Immature natural killer cell (primary cell): ENCODE measurements around the gene RHOBTB3. TPM values are rescaled to one million over a fixed set of nuclear protein-coding genes. Genes with fewer than 3 reads are reported as not detected.
A peak's percentile ranks its signal among the peaks of the same experiment; 100 is the strongest.
"Not testable (repeated sequence)": the region's sequence is repeated elsewhere in the genome, so short reads cannot be mapped to it uniquely, and the experiment has no call there.

Experiments used
- DNase-seq, 3 donors: peaks; one replicate each; pipeline ENCODE4 v3.0.0; 2022; ENCODE audit warnings: mixed read lengths in 1 of 3
- H3K27ac Mint-ChIP-seq, 6 donors: one replicate each; pipeline ENCODE4 v1.8.0; 2020; ENCODE audit warnings: mixed read lengths in 6 of 6, mild to moderate bottlenecking in 5 of 6, inconsistent platforms in 4 of 6, moderate library complexity in 3 of 6
- H3K27me3 Mint-ChIP-seq, 3 donors: one replicate each; pipeline ENCODE4 v1.8.0; 2020 to 2021; ENCODE audit warnings: low read depth in 3 of 3, mild to moderate bottlenecking in 3 of 3, mixed read lengths in 3 of 3, moderate library complexity in 3 of 3, inconsistent platforms in 1 of 3
- H3K36me3 Mint-ChIP-seq, 3 donors: one replicate each; pipeline ENCODE4 v1.8.0; 2020; ENCODE audit warnings: mixed read lengths in 3 of 3, inconsistent platforms in 2 of 3, mild to moderate bottlenecking in 2 of 3
- H3K4me1 Mint-ChIP-seq, 2 donors: one replicate each; pipeline ENCODE4 v1.8.0; 2020; ENCODE audit warnings: inconsistent platforms in 2 of 2, mild to moderate bottlenecking in 2 of 2, mixed read lengths in 2 of 2, moderate library complexity in 1 of 2
- H3K4me3 Mint-ChIP-seq, 5 donors: one replicate each; pipeline ENCODE4 v1.8.0; 2020; ENCODE audit warnings: mild to moderate bottlenecking in 5 of 5, mixed read lengths in 5 of 5, inconsistent platforms in 3 of 5, moderate library complexity in 3 of 5
- H3K9me3 Mint-ChIP-seq, 6 donors: one replicate each; pipeline ENCODE4 v1.8.0; 2020; ENCODE audit warnings: mild to moderate bottlenecking in 6 of 6, mixed read lengths in 6 of 6, inconsistent platforms in 4 of 6, moderate library complexity in 3 of 6
- polyA plus RNA-seq, 3 donors: library from polyadenylated mRNA; unstranded; fragments of 300-500 nt; fragmentation: Illumina TruSeq; gene quantifications; one replicate each; pipeline ENCODE4 v1.2.3, GENCODE V29; 2021

Gene RHOBTB3
- 10 to 100 TPM; 22.9 to 44.6 (median 25.7) TPM for polyA plus RNA-seq

- H3K36me3 Mint-ChIP-seq, result no peaks in the 10 kb centered on the region
- no peaks in the 10 kb centered on the region for H3K9me3 Mint-ChIP-seq
- H3K27me3 Mint-ChIP-seq, result peaks cover 0 to 12% (median 2%) of the 10 kb centered on the region in 3 donors
- peaks cover 56 to 80% of the 10 kb centered on the region in 2 donors for H3K4me1 Mint-ChIP-seq
- peak; percentile 69 to 77 (median 71) for DNase-seq
- peak within 1 kb of the TSS; percentile 82 to 96 (median 86) for H3K27ac Mint-ChIP-seq
- H3K4me3 Mint-ChIP-seq, result peak within 1 kb of the TSS; percentile 91 to 97 (median 94)
Measured at GRCh38 chr5:95730730-95731570, at the start of gene RHOBTB3. Gene RHOBTB3, plus strand, starts transcription at chr5:95731336. Its CDS starts 347 bp downstream, at chr5:95731683.

- Mint-ChIP-seq H3K27me3 (peaks cover 0 to 1% (median 0%) of the 10 kb centered on the region in 3 donors), H3K4me1 (no peaks in the 10 kb centered on the region), H3K27ac (no peak within 1 kb of the TSS), H3K9me3 (no peaks in the 10 kb centered on the region), H3K4me3 (no peak within 1 kb of the TSS), H3K36me3 (peaks cover 6 to 25% (median 10%) of the 10 kb centered on the region in 3 donors)
- no peak for DNase-seq
Measured at GRCh38 chr5:95682891-95683290, 48.2 kb upstream of the RHOBTB3 start, which contains the start of gene SPATA9. Gene SPATA9, minus strand, starts transcription at chr5:95682991. Its CDS starts 137 bp downstream, at chr5:95682854.

- Mint-ChIP-seq H3K9me3 (no peaks in the 10 kb centered on the region), H3K27ac (peak overlapping the region in 1 of 6 donors; percentile 5), H3K4me3 (no peak overlapping the region), H3K4me1 (no peaks in the 10 kb centered on the region), H3K36me3 (peaks cover 6 to 26% (median 10%) of the 10 kb centered on the region in 3 donors), H3K27me3 (peaks cover 0 to 1% (median 0%) of the 10 kb centered on the region in 3 donors)
- DNase-seq, result no peak
Measured at GRCh38 chr5:95684361-95684760, 46.8 kb upstream of the RHOBTB3 start.

- no peaks in the 10 kb centered on the region for H3K9me3 Mint-ChIP-seq
- no peaks in the 10 kb centered on the region for H3K4me1 Mint-ChIP-seq
- H3K4me3 Mint-ChIP-seq, result no peak overlapping the region
- peaks cover under 1 to 22% (median 3%) of the 10 kb centered on the region in 3 donors for H3K36me3 Mint-ChIP-seq
- H3K27me3 Mint-ChIP-seq, result no peaks in the 10 kb centered on the region
- no peak overlapping the region for H3K27ac Mint-ChIP-seq
- no peak for DNase-seq
Measured at GRCh38 chr5:95686651-95687050, 44.5 kb upstream of the RHOBTB3 start.

GRCh38 chr5:95689680-95690079, 41.5 kb upstream of the RHOBTB3 start:
- no peaks in the 10 kb centered on the region for H3K4me1 Mint-ChIP-seq
- no peaks in the 10 kb centered on the region for H3K9me3 Mint-ChIP-seq
- H3K27ac Mint-ChIP-seq, result no peak overlapping the region
- no peak overlapping the region for H3K4me3 Mint-ChIP-seq
- DNase-seq, result no peak
- H3K36me3 Mint-ChIP-seq, result peaks cover 0 to 12% (median 3%) of the 10 kb centered on the region in 3 donors
- no peaks in the 10 kb centered on the region for H3K27me3 Mint-ChIP-seq

GRCh38 chr5:95690333-95690732, 40.8 kb upstream of the RHOBTB3 start:
- no peak for DNase-seq
- Mint-ChIP-seq H3K36me3 (peaks cover 0 to 12% (median 3%) of the 10 kb centered on the region in 3 donors), H3K27me3 (no peaks in the 10 kb centered on the region), H3K4me1 (no peaks in the 10 kb centered on the region), H3K9me3 (no peaks in the 10 kb centered on the region), H3K4me3 (no peak overlapping the region), H3K27ac (no peak overlapping the region)

GRCh38 chr5:95697781-95698681, 33.1 kb upstream of the RHOBTB3 start:
- peaks cover 5 to 24% (median 23%) of the 10 kb centered on the region in 3 donors for H3K36me3 Mint-ChIP-seq
- no peaks in the 10 kb centered on the region for H3K9me3 Mint-ChIP-seq
- no peaks in the 10 kb centered on the region for H3K27me3 Mint-ChIP-seq
- peaks cover 0 to 6% of the 10 kb centered on the region in 2 donors for H3K4me1 Mint-ChIP-seq
- no peak overlapping the region for H3K27ac Mint-ChIP-seq
- no peak overlapping the region for H3K4me3 Mint-ChIP-seq
- no peak for DNase-seq

GRCh38 chr5:95699337-95699736, 31.8 kb upstream of the RHOBTB3 start:
- H3K4me1 Mint-ChIP-seq, result peaks cover 0 to 6% of the 10 kb centered on the region in 2 donors
- H3K36me3 Mint-ChIP-seq, result peaks cover 5 to 24% (median 23%) of the 10 kb centered on the region in 3 donors
- no peak overlapping the region for H3K27ac Mint-ChIP-seq

GRCh38 chr5:95701074-95701473, 30.1 kb upstream of the RHOBTB3 start:
- no peak overlapping the region for H3K4me3 Mint-ChIP-seq
- H3K27ac Mint-ChIP-seq, result no peak overlapping the region
- no peak for DNase-seq
- H3K27me3 Mint-ChIP-seq, result no peaks in the 10 kb centered on the region
- peaks cover 5 to 19% (median 19%) of the 10 kb centered on the region in 3 donors for H3K36me3 Mint-ChIP-seq
- no peaks in the 10 kb centered on the region for H3K9me3 Mint-ChIP-seq
- peaks cover 0 to 6% of the 10 kb centered on the region in 2 donors for H3K4me1 Mint-ChIP-seq

More at GRCh38 chr5:95699337-95699736, 31.8 kb upstream of the RHOBTB3 start:
- Mint-ChIP-seq H3K27me3 (no peaks in the 10 kb centered on the region), H3K9me3 (no peaks in the 10 kb centered on the region), H3K4me3 (no peak overlapping the region)
- DNase-seq, result no peak

- Mint-ChIP-seq H3K27ac (no peak overlapping the region), H3K4me1 (peaks cover 2 to 6% of the 10 kb centered on the region in 2 donors), H3K9me3 (no peaks in the 10 kb centered on the region), H3K27me3 (no peaks in the 10 kb centered on the region), H3K4me3 (no peak overlapping the region), H3K36me3 (peaks cover 9 to 23% (median 21%) of the 10 kb centered on the region in 3 donors)
- DNase-seq, result no peak
Measured at GRCh38 chr5:95704150-95704549, 27.0 kb upstream of the RHOBTB3 start.

GRCh38 chr5:95706196-95706595, 24.9 kb upstream of the RHOBTB3 start:
- H3K36me3 Mint-ChIP-seq, result peaks cover 9 to 23% (median 21%) of the 10 kb centered on the region in 3 donors
- not testable (repeated sequence) for H3K4me1 Mint-ChIP-seq, H3K27me3 Mint-ChIP-seq, H3K27ac Mint-ChIP-seq, H3K4me3 Mint-ChIP-seq, DNase-seq, H3K9me3 Mint-ChIP-seq

GRCh38 chr5:95707055-95707454, 24.1 kb upstream of the RHOBTB3 start:
- Mint-ChIP-seq H3K27me3 (no peaks in the 10 kb centered on the region), H3K36me3 (peaks cover 9 to 18% (median 17%) of the 10 kb centered on the region in 3 donors), H3K4me3 (no peak overlapping the region), H3K4me1 (peaks cover under 1 to 2% of the 10 kb centered on the region in 2 donors), H3K9me3 (no peaks in the 10 kb centered on the region), H3K27ac (no peak overlapping the region)
- no peak for DNase-seq

GRCh38 chr5:95707534-95708188, 23.5 kb upstream of the RHOBTB3 start:
- not testable (repeated sequence) for H3K27me3 Mint-ChIP-seq, H3K9me3 Mint-ChIP-seq, H3K4me3 Mint-ChIP-seq, DNase-seq, H3K4me1 Mint-ChIP-seq, H3K27ac Mint-ChIP-seq
- peaks cover 9 to 18% (median 17%) of the 10 kb centered on the region in 3 donors for H3K36me3 Mint-ChIP-seq
